Activated CD8-positive, alpha-beta memory T cell treated with anti-CD3 and anti-CD28 coated beads for 48 hours (primary cell): ENCODE measurements around the gene IL12B.
"Not testable (repeated sequence)": the region's sequence is repeated elsewhere in the genome, so short reads cannot be mapped to it uniquely, and the experiment has no call there.

Source experiments
- DNase-seq, 3 experiments: peaks; one replicate each; pipeline ENCODE4 v3.0.0-alpha.2; 2020; ENCODE audit warnings: low read depth in 2 of 3, low spot score in 2 of 3

IL12B gene

GRCh38 chr5:159297300-159297699 lies 33.0 kb downstream of the IL12B start:
- not testable (repeated sequence) for DNase-seq

DNA sequence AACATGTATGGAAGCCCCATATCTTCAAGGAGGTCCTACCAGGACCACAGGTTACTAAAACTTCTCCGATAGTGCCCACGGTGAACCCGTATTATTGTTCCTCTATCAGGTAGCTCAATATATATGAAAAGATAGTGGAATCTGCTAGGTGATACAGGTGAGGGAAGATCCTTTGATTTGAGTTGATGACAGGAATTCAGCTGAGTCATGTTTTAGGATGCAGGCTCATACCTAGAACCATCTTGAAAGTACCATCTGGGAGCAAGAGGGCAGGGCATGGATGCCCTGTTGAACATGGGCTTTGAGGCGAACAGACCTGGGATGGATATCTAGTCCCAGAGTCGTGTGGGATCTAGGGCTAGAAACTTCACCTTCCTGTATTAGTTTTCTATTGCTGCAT lies 35.4 kb downstream of the IL12B start:
- no peak for DNase-seq

DNA sequence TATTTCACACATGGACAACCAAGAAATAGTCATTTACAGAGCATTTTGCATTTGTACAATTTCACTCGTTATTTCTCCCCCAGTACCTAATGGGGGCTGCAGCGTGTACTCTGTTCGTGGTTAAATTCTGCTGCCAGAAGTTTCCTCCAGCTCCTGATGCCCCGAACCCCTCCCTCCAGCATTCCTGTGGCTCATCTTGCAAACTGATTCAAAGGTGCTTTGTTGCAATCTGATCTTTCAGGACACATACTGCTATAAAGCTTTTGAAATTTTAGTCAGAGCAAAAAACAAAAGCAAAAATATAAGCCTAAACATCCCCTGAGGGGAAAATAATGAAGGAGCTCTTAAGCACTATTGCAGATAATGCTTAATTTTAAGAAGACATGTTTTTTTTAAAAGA lies 39.5 kb downstream of the IL12B start:
- DNase-seq, result no peak

DNA sequence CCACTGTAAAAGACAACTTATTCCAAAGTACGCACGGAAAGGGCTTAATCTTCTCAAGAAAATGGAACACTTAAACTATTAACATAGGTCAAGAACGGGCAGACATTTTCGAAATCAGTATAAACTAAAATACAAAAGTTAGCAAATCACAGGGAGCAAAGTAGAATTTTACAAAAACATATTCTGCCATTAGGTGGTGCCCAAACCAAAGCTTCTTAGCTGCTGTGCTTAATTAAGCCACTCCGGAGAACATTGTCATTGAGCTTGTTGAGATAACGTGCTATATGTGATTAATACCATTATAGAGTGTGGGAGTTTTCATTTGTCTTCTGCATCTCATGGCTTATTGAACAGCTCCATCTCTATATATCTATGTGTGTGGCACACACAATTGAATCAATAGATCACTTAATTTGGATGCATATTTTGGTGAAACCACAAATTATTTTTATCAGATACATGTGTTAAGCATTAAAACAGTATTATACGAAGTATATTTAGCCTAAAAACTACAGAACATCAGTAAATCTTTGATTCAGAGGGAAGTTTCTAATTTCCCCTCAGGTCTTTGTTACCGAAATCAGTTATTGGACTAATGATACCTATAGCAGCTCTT lies 43.8 kb downstream of the IL12B start:
- no peak for DNase-seq

GRCh38 chr5:159274676-159275075 lies 55.6 kb downstream of the IL12B start:
- no peak for DNase-seq

GRCh38 chr5:159273923-159274322 lies 56.4 kb downstream of the IL12B start:
- DNase-seq, result no peak

DNA sequence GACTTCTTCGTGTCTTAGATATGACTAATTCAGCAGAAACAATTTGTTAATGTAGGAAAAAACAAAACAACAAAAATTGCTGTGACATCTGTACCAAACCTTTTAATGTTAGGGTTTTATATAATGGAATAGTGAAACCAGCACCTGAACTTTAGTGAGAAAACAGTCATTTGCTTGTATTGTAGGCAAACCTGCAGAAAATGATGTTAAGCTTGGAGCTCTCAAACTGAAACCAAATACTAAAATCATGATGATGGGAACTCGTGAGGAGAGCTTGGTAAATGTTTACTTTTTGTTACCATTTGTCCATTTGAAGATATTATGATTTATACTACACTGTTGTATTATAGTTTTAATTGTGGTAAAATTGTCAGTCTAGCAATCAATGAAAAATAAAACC lies 60.6 kb downstream of the IL12B start:
- no peak for DNase-seq

DNA sequence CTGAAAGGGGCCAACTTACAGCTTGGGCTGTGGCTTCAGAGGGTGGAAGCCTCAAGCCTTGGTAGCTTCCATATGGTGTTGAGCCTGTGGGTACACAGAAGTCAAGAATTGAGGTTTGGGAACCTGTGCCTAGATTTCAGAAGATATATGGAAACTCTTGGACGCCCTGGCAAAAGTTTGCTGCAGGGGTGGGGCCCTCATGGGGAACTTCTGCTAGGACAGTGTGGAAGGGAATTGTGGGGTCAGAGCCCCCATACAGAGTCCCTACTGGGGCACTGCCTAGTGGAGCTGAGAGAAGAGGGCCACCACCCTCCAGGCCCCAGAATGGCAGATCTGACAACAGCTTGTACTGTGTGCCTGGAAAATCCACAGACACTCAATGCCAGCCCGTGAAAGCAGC lies 63.5 kb downstream of the IL12B start:
- DNase-seq, result not testable (repeated sequence)
